HCT116 (cell line): Measurements from ENCODE around the gene RBM11. TPM values are rescaled to one million over a fixed set of nuclear protein-coding genes. Genes with fewer than 3 reads are reported as not detected.

ENCODE experiments used
- ATAC-seq: fragments of 200-7000 bp; cut with Tn5 transposase; 2 replicates; pipeline ENCODE4 v1.9.1; 2020; ENCODE audit warnings: mild to moderate bottlenecking, moderate library complexity
- BruUV-seq: library from RNA; stranded (reverse); fragments of 400-500 nt; replicated peaks from 2 replicates; lab custom pipeline; 2021; lab: Mats Ljungman, UMichigan
- CTCF ChIA-PET: fragments of 300-600 bp; sonication (Branson Sonifier 250); formaldehyde crosslinking; loops from one replicate; lab custom pipeline; 2021; ENCODE audit warnings: antibody characterized with exemption; lab: Charles Lee
- POLR2A ChIA-PET: fragments of 300-600, 350-600 bp; sonication (Branson Sonifier 250); formaldehyde crosslinking; loops from one replicate; lab custom pipeline; 2021; ENCODE audit warnings: antibody characterized with exemption; lab: Charles Lee
- RAD21 ChIA-PET, 2 experiments: fragments of 300-600 bp; sonication (Branson Sonifier 250); formaldehyde crosslinking; loops; one replicate each; lab custom pipeline; 2023; ENCODE audit warnings: low total read pairs in 2 of 2; ENCODE audit not compliant: uncharacterized antibody in 2 of 2, unreplicated experiment in 2 of 2, low non-redundant PET in 1 of 2; lab: Charles Lee
- DNase-seq: peaks from one replicate; pipeline ENCODE4 v3.0.0-alpha.2; 2010; ENCODE audit warnings: low read depth, low spot score
- H2AFZ ChIP-seq: fragments of 200-600 bp; shearing (Covaris generic), sonication (generic); 2 replicates; pipeline ENCODE4 v1.6.1; 2017; ENCODE audit warnings: low read depth, mixed run types, mixed read lengths, antibody characterized with exemption, low read length; ENCODE audit not compliant: poor library complexity, severe bottlenecking
- H3K27ac ChIP-seq: 2 replicates; pipeline ENCODE4 v1.5.1; 2012; ENCODE audit warnings: low read depth, low read length
- H3K27me3 ChIP-seq: fragments of 200-600 bp; sonication (generic); 2 replicates; pipeline ENCODE4 v1.6.1; 2016; ENCODE audit warnings: mixed run types, low read length, mixed read lengths; ENCODE audit not compliant: insufficient read depth
- H3K36me3 ChIP-seq, 2 experiments: fragments of 200-500 bp in 1 of 2; fragments of 200-600 bp in 1 of 2; sonication (Bioruptor generic) in 1 of 2; sonication (generic) in 1 of 2; 2 replicates each; pipeline versions ENCODE4 v1.5.1 to v1.6.1; 2014 to 2016; ENCODE audit warnings: low read length in 2 of 2, inconsistent platforms in 1 of 2, mixed read lengths in 1 of 2, mixed run types in 1 of 2; ENCODE audit not compliant: insufficient read depth in 2 of 2, control insufficient read depth in 1 of 2
- H3K4me1 ChIP-seq, 2 experiments: fragments of 200-600 bp in 1 of 2; sonication (generic) in 1 of 2; 2 replicates each; pipeline versions ENCODE4 v1.5.1 to v1.6.1; 2012 to 2017; ENCODE audit warnings: low read length in 2 of 2, inconsistent platforms in 1 of 2, mild to moderate bottlenecking in 1 of 2, mixed read lengths in 1 of 2, mixed run types in 1 of 2, moderate library complexity in 1 of 2; ENCODE audit not compliant: insufficient read depth in 2 of 2, control insufficient read depth in 1 of 2
- H3K4me2 ChIP-seq: fragments of 200-600 bp; sonication (generic); 2 replicates; pipeline ENCODE4 v1.6.1; 2017; ENCODE audit warnings: mixed run types, low read length, mixed read lengths
- H3K4me3 ChIP-seq, 2 experiments: fragments of 200-600 bp in 1 of 2; sonication (generic) in 1 of 2; replicated peaks in 1 of 2; 2 replicates each; pipeline ENCODE4 v1.5.1; 2011 to 2016; ENCODE audit warnings: low read length in 2 of 2, control low read depth in 1 of 2, low read depth in 1 of 2, mild to moderate bottlenecking in 1 of 2, mixed read lengths in 1 of 2, mixed run types in 1 of 2
- H3K79me2 ChIP-seq: fragments of 200-600 bp; sonication (generic); 2 replicates; pipeline ENCODE4 v1.6.1; 2017; ENCODE audit warnings: mild to moderate bottlenecking, mixed run types, low read length, moderate library complexity, mixed read lengths; ENCODE audit not compliant: insufficient read depth
- H3K9ac ChIP-seq: fragments of 200-600 bp; sonication (generic); 2 replicates; pipeline ENCODE4 v1.6.1; 2016; ENCODE audit warnings: low read length, mixed read lengths
- H3K9me2 ChIP-seq: fragments of 200-600 bp; sonication (generic), shearing (Covaris generic); 2 replicates; pipeline ENCODE4 v1.6.1; 2017; ENCODE audit warnings: mixed run types, mild to moderate bottlenecking, moderate library complexity; ENCODE audit not compliant: insufficient read depth
- H3K9me3 ChIP-seq, 2 experiments: fragments of 200-500 bp in 1 of 2; fragments of 200-600 bp in 1 of 2; sonication (Bioruptor generic) in 1 of 2; sonication (generic) in 1 of 2; 2 replicates each; pipeline ENCODE4 v1.6.1; 2014 to 2017; ENCODE audit warnings: low read length in 2 of 2, mixed read lengths in 2 of 2, inconsistent platforms in 1 of 2, low read depth in 1 of 2, mild to moderate bottlenecking in 1 of 2, mixed run types in 1 of 2, moderate library complexity in 1 of 2; ENCODE audit not compliant: control insufficient read depth in 1 of 2, insufficient read depth in 1 of 2
- H4K20me1 ChIP-seq: fragments of 200-600 bp; sonication (generic), shearing (Covaris generic); 2 replicates; pipeline ENCODE4 v1.6.1; 2017; ENCODE audit warnings: mixed run types, mild to moderate bottlenecking, moderate library complexity; ENCODE audit not compliant: insufficient read depth
- CBX3 ChIP-seq: IDR thresholded peaks from 2 replicates; pipeline ENCODE4 v1.6.1; 2012; ENCODE audit warnings: low read depth
- CEBPB ChIP-seq: IDR thresholded peaks from 2 replicates; pipeline ENCODE4 v1.6.1; 2012; ENCODE audit warnings: low read depth
- EGR1 ChIP-seq: IDR thresholded peaks from 2 replicates; pipeline ENCODE4 v1.6.1; 2012; ENCODE audit warnings: low read depth
- ELF1 ChIP-seq: IDR thresholded peaks from 2 replicates; pipeline ENCODE4 v1.6.1; 2012; ENCODE audit warnings: low read depth, borderline replicate concordance
- EZH2 ChIP-seq: fragments of 200-600 bp; sonication (generic); IDR thresholded peaks from 2 replicates; pipeline ENCODE4 v1.6.1; 2017; ENCODE audit warnings: antibody characterized with exemption, mixed run types
- EZH2phosphoT487 ChIP-seq: fragments of 200-600 bp; IDR thresholded peaks from 2 replicates; pipeline ENCODE4 v1.6.1; 2018; ENCODE audit warnings: antibody characterized with exemption, borderline replicate concordance
- JUND ChIP-seq: IDR thresholded peaks from 2 replicates; pipeline ENCODE4 v1.6.1; 2012
- POLR2A ChIP-seq: IDR thresholded peaks from 2 replicates; pipeline ENCODE4 v1.7.0; 2011; ENCODE audit warnings: borderline replicate concordance; ENCODE audit not compliant: insufficient read depth, insufficient read length; ENCODE audit errors: extremely low read depth
- POLR2AphosphoS5 ChIP-seq: IDR thresholded peaks from 2 replicates; pipeline ENCODE4 v1.6.1; 2011; ENCODE audit warnings: mild to moderate bottlenecking, low read depth, low read length, moderate library complexity
- REST ChIP-seq: IDR thresholded peaks from 2 replicates; pipeline ENCODE4 v1.6.1; 2012; ENCODE audit warnings: low read depth
- SIN3A ChIP-seq: IDR thresholded peaks from 2 replicates; pipeline ENCODE4 v1.6.1; 2012; ENCODE audit warnings: low read depth
- SP1 ChIP-seq: IDR thresholded peaks from 2 replicates; pipeline ENCODE4 v1.6.1; 2012; ENCODE audit warnings: low read depth
- YY1 ChIP-seq: IDR thresholded peaks from 2 replicates; pipeline ENCODE4 v1.6.1; 2011; ENCODE audit warnings: low read length, low read depth, moderate library complexity, mild to moderate bottlenecking; ENCODE audit not compliant: insufficient replicate concordance; ENCODE audit errors: extremely low read depth
- ZBTB33 ChIP-seq: IDR thresholded peaks from 2 replicates; pipeline ENCODE4 v1.6.1; 2011; ENCODE audit warnings: mild to moderate bottlenecking, low read length, moderate library complexity; ENCODE audit not compliant: insufficient replicate concordance; ENCODE audit errors: extremely low read depth
- ZFX ChIP-seq: fragments of 450-650 bp; IDR thresholded peaks from 2 replicates; pipeline ENCODE4 v1.6.1; 2017
- ZNF274 ChIP-seq: fragments of 200-500 bp; sonication (Bioruptor generic); IDR thresholded peaks from 2 replicates; pipeline ENCODE4 v1.6.1; 2014; ENCODE audit warnings: mild to moderate bottlenecking, low read depth, low read length, inconsistent platforms
- intact Hi-C: fragments of 100-400 bp; cut with micrococcal nuclease; formaldehyde crosslinking; loops from 2 replicates; pipeline ENCODE4 v1.10.0; 2022
- total RNA-seq: library from RNA; stranded (reverse); gene quantifications from one replicate; pipeline ENCODE4 v1.2.1, GENCODE V29; 2021; ENCODE audit not compliant: unreplicated experiment
- TF ChIP-seq, protein P1 (sequence below): IDR thresholded peaks from 2 replicates; pipeline ENCODE4 v1.6.1; 2012

The RBM11 gene
- total RNA-seq, 1 experiment from 2014 or later: not detected

DNA sequence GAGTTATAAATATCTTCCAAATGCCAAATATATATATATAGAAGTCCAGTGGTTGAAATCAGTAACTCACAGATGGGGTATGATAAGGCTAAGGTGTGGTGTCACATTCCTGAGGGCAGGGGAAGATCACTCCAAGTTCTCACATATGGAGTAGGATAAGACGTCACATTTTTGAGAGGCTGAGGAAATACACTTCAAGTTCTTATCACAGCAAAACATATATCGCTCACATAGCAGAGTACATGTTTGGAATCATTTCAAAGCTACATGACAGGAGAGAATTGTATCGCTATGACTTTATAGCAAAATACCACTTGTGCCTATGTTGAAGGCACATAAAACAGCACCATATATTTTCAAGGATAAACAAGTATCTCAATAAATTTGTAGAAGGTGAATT, 55.1 kb downstream of the RBM11 start (continued):
- TF ChIP-seq ZBTB33 (no peak), ZNF274 (no peak), REST (no peak), SIN3A (no peak)

DNA sequence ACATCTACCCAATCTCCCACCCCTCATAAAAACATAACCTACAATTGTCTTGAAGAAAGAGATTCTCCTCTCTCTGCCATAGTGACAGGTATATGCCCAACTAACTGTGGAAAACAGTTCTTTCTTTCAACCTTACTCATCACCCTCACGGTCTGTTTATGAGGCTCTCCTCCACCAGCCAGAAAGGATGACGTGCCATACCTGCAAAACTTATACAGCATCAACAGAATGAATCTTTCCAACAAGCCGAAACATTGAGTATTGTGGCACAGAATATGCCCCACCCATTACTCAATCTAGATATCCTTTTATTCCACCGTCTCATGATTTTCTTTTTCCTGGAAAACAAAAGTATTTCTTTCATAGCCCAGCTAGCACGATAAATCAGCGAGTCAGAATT, 55.7 kb downstream of the RBM11 start:
- DNase-seq: no peak
- H3K9me3 ChIP-seq: peaks cover 0 to 9% of the 10 kb centered on the region in 2 experiments; a peak in 1 of 4 replicates
- H3K9me2 ChIP-seq: no peaks in the 10 kb centered on the region
- POLR2A ChIA-PET: no interaction called here
- ATAC-seq: no peak
- CTCF ChIA-PET: no interaction called here
- no peak overlapping the region for H3K27ac ChIP-seq
- H3K4me1 ChIP-seq: no peaks in the 10 kb centered on the region
- BruUV-seq: no TSS peak
- no peaks in the 10 kb centered on the region for H3K36me3 ChIP-seq
- no peaks in the 10 kb centered on the region for H3K27me3 ChIP-seq
- no peak overlapping the region for H3K4me3 ChIP-seq
- intact Hi-C loops: loop anchor here (10.0 kb wide), 1 partner anchor 153 kb away; no protein-coding TSS in a partner anchor
- H3K4me2 ChIP-seq: no peak overlapping the region
- H3K9ac ChIP-seq: no peak overlapping the region
- RAD21 ChIA-PET: no interaction called here
- H2AFZ ChIP-seq: no peak overlapping the region
- no peaks in the 10 kb centered on the region for H3K79me2 ChIP-seq
- no peaks in the 10 kb centered on the region for H4K20me1 ChIP-seq
- TF ChIP-seq CEBPB: no peak
- no peak for TF ChIP-seq CBX3
- TF ChIP-seq ZNF274: no peak
- TF ChIP-seq EZH2: no peak
- TF ChIP-seq ELF1: no peak
- no peak for TF ChIP-seq REST
- TF ChIP-seq ZFX: no peak
- TF ChIP-seq SP1: no peak
- TF ChIP-seq SIN3A: no peak
- no peak for TF ChIP-seq JUND
- TF ChIP-seq POLR2A: no peak
- TF ChIP-seq EZH2phosphoT487: no peak
- TF ChIP-seq EGR1: no peak
- TF ChIP-seq POLR2AphosphoS5: no peak
- TF ChIP-seq, protein P1, sequence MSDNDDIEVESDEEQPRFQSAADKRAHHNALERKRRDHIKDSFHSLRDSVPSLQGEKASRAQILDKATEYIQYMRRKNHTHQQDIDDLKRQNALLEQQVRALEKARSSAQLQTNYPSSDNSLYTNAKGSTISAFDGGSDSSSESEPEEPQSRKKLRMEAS: no peak
- no peak for TF ChIP-seq YY1
